Astrocyte of the cerebellum (primary cell): ENCODE results near the gene PPHLN1.
A peak's percentile ranks its signal among the peaks of the same experiment; 100 is the strongest.

Experiments used
- DNase-seq: peaks from one replicate; pipeline ENCODE4 v3.0.0-alpha.2; 2011; ENCODE audit warnings: low read depth
- H3K4me3 ChIP-seq: 2 replicates; pipeline ENCODE4 v1.5.1; 2011; ENCODE audit warnings: mild to moderate bottlenecking, low read depth, low read length, moderate library complexity
- CTCF ChIP-seq: IDR thresholded peaks from 2 replicates; pipeline ENCODE4 v1.5.1; 2012; ENCODE audit warnings: low read length, low read depth, moderate library complexity, mild to moderate bottlenecking; ENCODE audit errors: missing control alignments
- in situ Hi-C: cut with HindIII; loops from 2 replicates; pipeline ENCODE4 v1.10.0; 2017; ENCODE audit warnings: low sequenced_read_pairs

The PPHLN1 gene

DNA sequence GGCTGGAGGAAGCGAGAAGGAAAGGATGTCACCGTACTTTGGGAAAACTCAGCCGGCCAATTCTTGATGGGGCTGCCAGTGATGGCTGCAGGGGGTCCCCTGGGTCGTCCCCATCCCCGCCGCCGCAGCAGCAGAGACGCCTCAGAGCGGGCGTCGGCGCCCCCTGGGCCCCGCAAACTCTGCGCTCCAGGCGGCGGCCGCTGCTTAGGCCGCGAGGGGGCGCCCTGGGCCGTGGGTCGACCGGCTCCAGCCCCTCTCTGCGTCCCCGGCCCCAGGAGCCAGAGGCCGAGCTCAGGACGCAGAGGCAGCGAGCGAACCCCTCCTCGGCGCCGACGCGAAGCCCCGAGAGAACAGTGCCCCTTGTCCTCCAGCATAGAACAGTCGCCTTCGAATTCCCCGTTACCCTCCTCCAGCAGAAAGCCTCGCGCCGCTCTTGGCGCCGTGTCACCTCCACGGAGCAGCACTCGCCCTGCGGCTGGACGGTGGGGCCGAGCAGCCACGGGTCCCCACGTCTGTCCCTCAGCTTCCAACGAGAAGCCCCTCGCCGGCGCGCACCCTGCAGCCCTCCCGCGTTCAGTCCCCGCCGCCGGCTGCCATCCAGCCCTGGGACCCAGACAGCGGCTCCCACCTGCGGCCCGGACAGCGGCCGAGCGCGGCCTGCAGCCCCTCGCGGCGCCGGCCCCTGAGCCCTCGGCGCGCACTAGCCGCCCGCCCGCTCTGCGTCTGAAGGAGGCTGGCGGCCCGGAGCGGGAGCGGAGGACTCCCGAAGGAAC, 157.0 kb downstream of the PPHLN1 start:
- in situ Hi-C loops = loop anchor here (25.0 kb wide), 1 partner anchor 804 kb away; no protein-coding TSS in a partner anchor
- peak; percentile 86 for TF ChIP-seq CTCF
- no peak for DNase-seq
- H3K4me3 ChIP-seq = peak overlapping the region; percentile 66

- no peak for DNase-seq
- in situ Hi-C loops = loop anchor here (25.0 kb wide), 1 partner anchor 804 kb away; no protein-coding TSS in a partner anchor
- TF ChIP-seq CTCF = no peak
- peak overlapping the region; percentile 66 for H3K4me3 ChIP-seq
These were observed 157.5 kb downstream of the PPHLN1 start for GRCh38 chr12:42483521-42483790.

DNA sequence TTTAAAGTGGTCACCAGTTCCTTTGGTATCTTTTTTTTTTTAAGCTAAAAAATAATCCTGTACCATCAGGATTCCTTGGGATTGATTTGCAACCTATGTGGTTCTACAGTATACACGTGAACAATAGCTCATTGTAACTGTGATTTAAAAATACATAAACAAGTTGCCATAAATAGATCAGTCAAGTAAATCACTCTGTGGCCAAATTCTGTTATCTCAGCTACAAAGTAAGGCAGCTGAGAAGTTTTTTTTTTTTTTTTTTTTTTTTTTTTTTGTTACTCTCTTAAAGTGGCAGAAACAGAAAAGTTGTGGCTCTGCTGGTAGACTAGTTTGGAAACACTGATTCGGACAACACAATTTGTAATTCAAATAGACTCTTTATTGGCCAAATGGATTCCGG, 159.0 kb downstream of the PPHLN1 start:
- no peak overlapping the region for H3K4me3 ChIP-seq
- TF ChIP-seq CTCF = no peak
- in situ Hi-C loops = loop anchor here (25.0 kb wide), 1 partner anchor 802 kb away; no protein-coding TSS in a partner anchor

GRCh38 chr12:42485823-42486222, 159.9 kb downstream of the PPHLN1 start:
- no peak overlapping the region for H3K4me3 ChIP-seq
- in situ Hi-C loops = loop anchor here (25.0 kb wide), 1 partner anchor 801 kb away; no protein-coding TSS in a partner anchor
- no peak for TF ChIP-seq CTCF
- DNase-seq = no peak

More for the DNA sequence above, 159.0 kb downstream of the PPHLN1 start:
- DNase-seq = no peak

- no peak for TF ChIP-seq CTCF
- no peak overlapping the region for H3K4me3 ChIP-seq
- no peak for DNase-seq
- in situ Hi-C loops = loop anchor here (25.0 kb wide), 1 partner anchor 801 kb away; no protein-coding TSS in a partner anchor
These were observed 160.4 kb downstream of the PPHLN1 start for GRCh38 chr12:42486407-42486806.

- H3K4me3 ChIP-seq = no peak overlapping the region
- in situ Hi-C loops = loop anchor here (25.0 kb wide), 1 partner anchor 797 kb away; no protein-coding TSS in a partner anchor
- TF ChIP-seq CTCF = no peak
- no peak for DNase-seq
These were observed 164.4 kb downstream of the PPHLN1 start for GRCh38 chr12:42490261-42490842.
